Stimulated activated CD4-positive, alpha-beta T cell treated with anti-CD3 and anti-CD28 coated beads, Interleukin-4, amount 100 ng/mL, for 24 hours (primary cell): Measurements from ENCODE around the gene RHOC.

ENCODE experiments used
- DNase-seq: peaks from one replicate; pipeline ENCODE4 v3.0.0-alpha.2; 2020

RHOC gene

DNA sequence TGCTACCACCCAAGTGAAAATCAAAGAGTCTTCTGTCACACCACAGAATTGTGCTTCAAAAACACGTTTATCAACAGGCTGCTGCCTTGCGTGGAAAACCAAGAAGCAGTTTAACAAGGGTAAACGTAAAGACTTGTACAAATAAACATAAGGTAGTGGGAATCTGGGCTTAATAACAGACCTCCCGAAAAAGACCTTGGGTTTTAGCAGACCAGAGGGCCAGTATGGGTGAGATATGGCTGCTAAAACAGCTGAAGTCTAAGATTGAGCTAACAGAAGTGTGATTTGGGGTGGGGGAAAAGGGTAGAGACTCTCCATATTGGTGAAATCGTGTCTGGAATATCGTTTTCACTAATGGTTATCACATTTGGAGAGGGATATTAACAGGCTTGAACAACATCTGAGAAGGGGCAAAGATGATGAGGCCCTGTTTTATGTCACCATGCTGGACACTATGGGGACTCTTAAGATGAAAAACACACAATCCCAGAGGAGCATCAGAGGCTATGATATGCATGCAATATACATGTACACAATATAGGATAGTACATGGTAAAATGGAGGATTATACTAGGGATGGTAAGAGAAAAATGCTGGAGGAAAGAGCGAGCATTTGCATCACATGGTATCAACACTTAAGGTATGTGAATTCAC lies 31.1 kb downstream of the RHOC start:
- DNase-seq = no peak

DNA sequence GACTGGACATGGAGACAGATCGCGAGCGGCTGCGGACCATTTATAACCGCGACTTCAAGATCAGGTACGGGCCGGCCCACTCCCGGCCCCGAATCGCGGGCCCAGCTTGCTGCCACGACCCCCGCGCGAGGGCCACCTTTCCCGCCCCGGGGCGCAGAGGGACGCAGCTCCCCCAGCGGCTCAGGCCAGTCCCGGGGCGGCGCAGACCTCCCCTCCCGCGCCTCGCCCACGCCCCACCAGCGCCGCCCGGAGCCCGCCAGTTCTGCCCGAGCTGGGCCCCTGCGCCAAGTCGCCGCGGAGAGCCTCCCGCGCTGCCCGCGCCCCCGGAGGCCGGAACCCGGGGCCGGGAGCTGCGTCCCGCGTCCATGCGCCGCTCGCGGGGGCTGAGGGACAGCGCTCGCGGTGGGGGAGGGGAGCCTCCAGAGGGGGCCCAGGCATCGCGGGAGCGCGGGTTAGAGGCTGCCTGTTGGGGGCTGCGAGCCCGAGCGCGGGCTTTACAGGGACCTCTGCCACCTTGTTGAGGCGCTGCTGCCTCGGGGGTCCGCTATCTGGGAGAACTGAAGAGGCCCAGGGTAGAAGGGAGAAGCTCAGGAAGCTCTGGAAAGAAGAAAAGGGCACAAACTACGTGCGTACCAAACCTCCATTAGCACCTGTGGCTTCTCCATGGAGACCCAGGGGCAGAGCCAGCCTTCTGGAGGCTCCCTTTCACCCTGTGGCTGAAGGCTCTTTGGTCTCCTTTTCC lies 31.8 kb downstream of the RHOC start:
- DNase-seq = peak; percentile 36

DNA sequence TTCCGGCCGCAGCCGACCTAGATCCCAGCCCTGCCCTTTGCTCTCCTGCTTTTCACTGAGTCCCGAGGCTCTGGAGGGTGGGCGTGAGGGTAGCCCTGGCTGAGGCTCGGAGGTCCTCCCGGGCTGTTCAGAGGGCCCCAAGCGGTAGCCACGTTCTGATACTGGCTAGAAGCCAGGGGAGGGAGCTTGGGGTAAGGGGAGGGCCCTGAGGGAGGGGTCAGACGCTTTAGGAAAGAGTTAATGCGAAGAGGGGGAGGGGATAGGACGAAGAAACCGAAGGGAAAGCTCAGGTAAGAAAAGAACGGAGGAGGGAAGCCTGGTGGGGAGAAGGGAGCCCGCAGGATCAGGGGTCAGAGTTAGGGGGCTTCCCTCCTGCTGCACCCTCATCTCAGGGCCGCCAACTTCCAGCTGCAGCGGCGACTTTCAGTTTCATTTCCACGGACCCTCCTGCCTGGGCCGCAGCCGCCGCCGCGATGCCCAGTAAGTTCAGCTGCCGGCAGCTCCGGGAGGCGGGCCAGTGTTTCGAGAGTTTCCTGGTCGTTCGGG lies 32.4 kb downstream of the RHOC start, which contains the start of gene MOV10:
TSS of gene MOV10 (plus strand) at position 220 of the 546 bp plus-strand sequence. CDS start at position 474, 254 bp downstream.
- DNase-seq = peak; percentile 54

DNA sequence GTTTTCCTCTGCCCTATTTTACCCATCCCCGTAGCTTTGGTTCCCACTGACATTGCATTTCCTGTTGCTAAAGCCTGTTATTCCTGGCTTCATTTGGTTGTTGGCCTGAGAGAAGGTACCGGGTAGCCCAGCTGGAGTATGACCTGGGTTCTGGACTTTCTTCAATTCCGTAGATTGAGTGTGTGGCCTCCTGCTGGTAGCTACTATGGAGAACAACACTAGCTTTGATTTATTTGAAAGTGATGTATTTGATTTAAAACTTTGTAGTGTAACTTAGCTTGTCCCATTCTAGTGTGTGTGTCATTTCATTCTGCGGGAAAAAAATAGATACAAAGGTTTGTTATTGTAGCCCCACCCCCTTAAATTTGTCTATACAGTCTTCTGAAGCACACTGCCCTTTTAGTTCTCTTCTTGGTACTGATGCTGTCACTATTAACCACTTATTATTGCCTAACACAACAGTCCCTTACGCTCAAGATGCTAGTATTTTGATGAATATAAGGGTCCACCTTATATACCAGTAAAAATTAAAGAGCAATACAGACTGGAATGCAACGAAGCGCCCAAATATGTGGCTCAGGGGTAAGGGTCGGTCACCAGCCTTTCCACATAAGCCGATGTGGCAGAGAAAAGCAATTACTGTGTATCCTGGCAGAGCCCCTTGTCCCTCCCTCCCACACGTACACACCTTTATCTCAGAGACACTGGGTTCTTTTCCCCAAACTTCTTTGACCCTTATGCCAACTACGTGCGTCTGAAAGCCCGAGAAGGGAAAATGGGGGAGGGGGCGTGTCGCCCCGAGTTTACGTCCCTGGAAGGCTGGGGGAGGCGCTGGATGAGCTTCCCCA lies 33.1 kb downstream of the RHOC start:
- no peak for DNase-seq

DNA sequence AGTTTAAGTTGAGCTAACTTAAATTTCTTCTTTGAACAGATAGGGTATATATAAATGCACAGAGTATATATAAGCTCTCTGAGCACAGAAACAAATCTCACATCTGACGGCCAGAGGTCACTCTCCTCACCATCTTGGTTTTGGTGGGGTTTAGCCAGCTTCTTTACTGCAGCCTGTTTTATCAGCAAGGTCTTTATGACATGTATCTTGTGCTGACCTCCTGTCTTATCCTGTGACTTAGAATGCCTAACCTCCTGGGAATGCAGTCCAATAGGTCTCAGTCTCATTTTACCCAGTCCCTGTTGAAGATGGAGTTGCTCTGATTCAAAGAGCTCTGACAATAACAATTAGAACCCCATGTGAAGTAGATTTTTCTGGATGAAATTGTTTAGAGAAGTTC lies 34.1 kb downstream of the RHOC start:
- DNase-seq = no peak

DNA sequence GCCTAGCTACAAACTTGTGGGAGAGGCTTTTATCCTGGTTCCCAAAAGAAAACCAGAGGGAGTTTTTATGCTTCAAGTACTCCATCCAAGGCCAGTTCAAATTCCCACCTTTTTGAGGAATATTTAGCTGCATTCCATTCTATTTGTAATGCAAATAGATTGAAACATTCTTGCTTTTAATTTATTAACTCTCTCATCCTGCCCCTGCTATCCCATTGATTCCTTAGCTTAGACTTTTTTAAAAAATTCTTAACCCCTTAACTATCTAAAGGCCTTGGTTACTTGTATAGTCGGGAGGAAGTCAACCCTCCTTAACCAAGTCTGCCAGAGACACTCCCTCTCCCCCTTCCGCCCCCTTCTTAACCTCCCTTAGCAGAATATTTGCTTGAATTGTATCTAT lies 34.9 kb downstream of the RHOC start:
- DNase-seq = no peak

DNA sequence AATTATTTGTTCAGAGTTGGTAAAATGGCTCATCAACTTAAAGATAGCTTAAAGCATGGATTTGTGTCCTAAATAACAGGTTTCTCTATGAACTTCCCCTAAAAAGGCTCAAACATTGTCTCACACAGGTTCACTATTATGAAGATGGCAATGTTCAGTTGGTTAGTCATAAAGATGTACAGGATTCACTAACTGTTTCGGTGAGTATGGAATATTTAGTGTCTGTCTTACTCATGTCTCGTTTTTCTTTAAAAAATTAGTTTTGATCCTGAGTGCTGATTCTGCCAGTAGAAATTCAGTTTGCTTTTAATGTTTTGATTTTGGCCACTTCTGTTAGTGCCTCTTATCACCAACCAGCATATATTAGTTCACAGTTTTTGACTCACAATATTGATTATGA lies 40.0 kb downstream of the RHOC start:
- no peak for DNase-seq

DNA sequence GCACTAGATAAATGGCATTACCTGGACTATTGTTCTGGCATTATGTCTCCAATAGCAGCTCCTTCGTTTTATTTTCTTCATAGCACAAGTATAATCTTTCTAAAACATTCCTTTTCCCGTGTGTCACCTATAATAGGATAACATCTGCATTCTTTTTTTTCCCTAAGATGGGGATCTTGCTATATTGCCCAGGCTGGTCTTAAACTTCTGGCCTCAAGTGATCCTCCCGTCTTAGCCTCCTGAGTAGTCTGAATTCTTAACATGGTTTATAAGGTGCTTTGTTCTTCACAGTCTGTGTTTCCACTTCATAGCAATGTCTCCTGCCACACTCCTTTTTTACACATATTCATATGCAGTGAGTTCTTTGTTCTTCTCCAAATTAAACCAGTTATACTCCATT lies 41.1 kb downstream of the RHOC start:
- no peak for DNase-seq

DNA sequence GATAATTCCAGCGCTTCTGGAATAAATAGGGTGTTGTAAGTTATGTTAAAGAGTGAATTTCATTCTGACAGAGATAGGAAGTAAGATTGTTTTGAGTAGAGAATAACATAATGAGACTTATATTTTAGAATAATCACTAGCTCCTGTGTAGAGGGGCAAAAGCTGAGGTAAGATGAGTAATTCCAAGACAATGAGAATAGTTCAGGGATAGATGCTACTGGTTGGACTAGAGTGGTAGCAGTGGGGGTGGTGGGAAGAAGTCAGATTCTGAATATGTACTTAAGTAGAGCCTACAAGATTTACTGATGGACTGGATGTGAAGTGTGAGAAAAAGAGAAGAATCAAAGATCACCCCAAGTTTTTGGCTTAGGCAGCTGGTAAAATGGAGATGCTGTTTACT lies 55.7 kb downstream of the RHOC start:
- DNase-seq = no peak
